SU-DHL-6 (cell line): ENCODE data around the gene DCLK3.

Experiments used
- H2AFZ ChIP-seq: fragments of 200-600 bp; sonication (generic); 2 replicates; pipeline ENCODE4 v1.6.1; 2014; ENCODE audit warnings: low read depth, mild to moderate bottlenecking, moderate library complexity, mixed read lengths, antibody characterized with exemption, low read length; ENCODE audit not compliant: severe bottlenecking
- H3F3A ChIP-seq: fragments of 200-600 bp; shearing (Covaris generic); 2 replicates; pipeline ENCODE4 v1.6.0; 2016; ENCODE audit warnings: antibody characterized with exemption, mild to moderate bottlenecking; ENCODE audit not compliant: insufficient read depth
- H3K27ac ChIP-seq: fragments of 200-600 bp; sonication (generic); 2 replicates; pipeline ENCODE4 v1.5.1; 2016; ENCODE audit warnings: low read depth, mild to moderate bottlenecking, low read length, moderate library complexity, mixed read lengths
- H3K27me3 ChIP-seq: fragments of 200-600 bp; sonication (generic), shearing (Covaris generic); 2 replicates; pipeline ENCODE4 v1.6.0; 2014; ENCODE audit warnings: mild to moderate bottlenecking, low read length
- H3K36me3 ChIP-seq: fragments of 200-600 bp; sonication (generic); 2 replicates; pipeline ENCODE4 v1.6.1; 2014; ENCODE audit warnings: mild to moderate bottlenecking, low read length, mixed read lengths
- H3K4me2 ChIP-seq: fragments of 300-600, 200-600 bp; shearing (Covaris generic), sonication (generic); 2 replicates; pipeline ENCODE4 v1.6.0; 2014; ENCODE audit warnings: low read length, low read depth, mild to moderate bottlenecking; ENCODE audit not compliant: poor library complexity, severe bottlenecking
- H3K4me3 ChIP-seq: fragments of 200-600 bp; sonication (generic); 2 replicates; pipeline ENCODE4 v1.5.1; 2014; ENCODE audit warnings: antibody characterized with exemption, low read length, mild to moderate bottlenecking, mixed read lengths; ENCODE audit not compliant: insufficient read depth, poor library complexity, severe bottlenecking
- H3K79me2 ChIP-seq: fragments of 200-600 bp; sonication (generic); 2 replicates; pipeline ENCODE4 v1.6.1; 2014; ENCODE audit warnings: mild to moderate bottlenecking, low read length, moderate library complexity; ENCODE audit not compliant: insufficient read depth
- H3K9ac ChIP-seq: fragments of 200-600 bp; sonication (generic); 2 replicates; pipeline ENCODE4 v1.7.0; 2014; ENCODE audit warnings: mild to moderate bottlenecking, low read length
- H3K9me2 ChIP-seq: fragments of 200-600 bp; sonication (generic); replicated peaks from 2 replicates; pipeline ENCODE4 v1.6.1; 2014; ENCODE audit warnings: low read length; ENCODE audit not compliant: insufficient read depth
- H3K9me3 ChIP-seq: fragments of 200-600 bp; sonication (generic); 2 replicates; pipeline ENCODE4 v1.6.1; 2014; ENCODE audit warnings: low read length, mixed read lengths; ENCODE audit not compliant: insufficient read depth
- H4K20me1 ChIP-seq: fragments of 200-600 bp; sonication (generic); 2 replicates; pipeline ENCODE4 v1.6.1; 2014; ENCODE audit warnings: low read depth, mild to moderate bottlenecking, antibody characterized with exemption, low read length, moderate library complexity, mixed read lengths
- EZH2phosphoT487 ChIP-seq: fragments of 200-600 bp; sonication (generic), shearing (Covaris generic); conservative IDR thresholded peaks from 2 replicates; pipeline ENCODE4 v1.6.1; 2018; ENCODE audit warnings: mild to moderate bottlenecking, antibody characterized with exemption, low read length, moderate library complexity, mixed read lengths
- TF ChIP-seq, protein P1 (sequence below): fragments of 200-600 bp; sonication (generic); IDR thresholded peaks from one replicate; pipeline ENCODE4 v1.5.1; 2017; ENCODE audit warnings: antibody characterized with exemption, mild to moderate bottlenecking, low read length, moderate library complexity; ENCODE audit not compliant: insufficient read depth, poor library complexity, severe bottlenecking

DCLK3 gene

DNA sequence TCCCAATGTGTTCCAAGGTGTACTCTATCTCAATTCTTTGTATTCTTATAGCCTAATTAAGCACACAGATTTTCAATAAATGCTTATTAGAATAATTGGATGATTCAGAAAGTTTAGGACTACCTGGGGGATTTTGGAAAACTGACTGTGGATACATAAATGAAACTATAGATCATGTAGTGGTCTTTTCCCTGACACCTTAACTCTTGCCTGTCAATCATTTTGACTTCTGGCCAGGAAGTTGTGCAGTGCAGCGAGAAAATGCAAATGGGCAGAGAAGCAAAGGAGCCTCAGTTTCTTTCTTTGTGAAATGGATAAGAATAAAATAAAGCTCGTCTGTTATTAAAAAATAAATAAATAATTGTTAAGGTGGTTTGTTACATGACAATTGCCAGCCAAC is 47.4 kb upstream of the DCLK3 start:
- H3F3A ChIP-seq, result no peaks in the 10 kb centered on the region
- no peaks in the 10 kb centered on the region for H3K79me2 ChIP-seq
- no peaks in the 10 kb centered on the region for H3K36me3 ChIP-seq
- no peaks in the 10 kb centered on the region for H3K9me2 ChIP-seq
- H3K27me3 ChIP-seq, result no peaks in the 10 kb centered on the region
- TF ChIP-seq, protein P1, sequence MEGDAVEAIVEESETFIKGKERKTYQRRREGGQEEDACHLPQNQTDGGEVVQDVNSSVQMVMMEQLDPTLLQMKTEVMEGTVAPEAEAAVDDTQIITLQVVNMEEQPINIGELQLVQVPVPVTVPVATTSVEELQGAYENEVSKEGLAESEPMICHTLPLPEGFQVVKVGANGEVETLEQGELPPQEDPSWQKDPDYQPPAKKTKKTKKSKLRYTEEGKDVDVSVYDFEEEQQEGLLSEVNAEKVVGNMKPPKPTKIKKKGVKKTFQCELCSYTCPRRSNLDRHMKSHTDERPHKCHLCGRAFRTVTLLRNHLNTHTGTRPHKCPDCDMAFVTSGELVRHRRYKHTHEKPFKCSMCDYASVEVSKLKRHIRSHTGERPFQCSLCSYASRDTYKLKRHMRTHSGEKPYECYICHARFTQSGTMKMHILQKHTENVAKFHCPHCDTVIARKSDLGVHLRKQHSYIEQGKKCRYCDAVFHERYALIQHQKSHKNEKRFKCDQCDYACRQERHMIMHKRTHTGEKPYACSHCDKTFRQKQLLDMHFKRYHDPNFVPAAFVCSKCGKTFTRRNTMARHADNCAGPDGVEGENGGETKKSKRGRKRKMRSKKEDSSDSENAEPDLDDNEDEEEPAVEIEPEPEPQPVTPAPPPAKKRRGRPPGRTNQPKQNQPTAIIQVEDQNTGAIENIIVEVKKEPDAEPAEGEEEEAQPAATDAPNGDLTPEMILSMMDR, result no peak
- no peak for TF ChIP-seq EZH2phosphoT487
- H3K27ac ChIP-seq, result no peak overlapping the region
- H3K4me3 ChIP-seq, result no peak overlapping the region
- H3K9me3 ChIP-seq, result no peaks in the 10 kb centered on the region
- H2AFZ ChIP-seq, result no peak overlapping the region
- H3K4me2 ChIP-seq, result no peak overlapping the region
- no peaks in the 10 kb centered on the region for H4K20me1 ChIP-seq
- H3K9ac ChIP-seq, result no peak overlapping the region

DNA sequence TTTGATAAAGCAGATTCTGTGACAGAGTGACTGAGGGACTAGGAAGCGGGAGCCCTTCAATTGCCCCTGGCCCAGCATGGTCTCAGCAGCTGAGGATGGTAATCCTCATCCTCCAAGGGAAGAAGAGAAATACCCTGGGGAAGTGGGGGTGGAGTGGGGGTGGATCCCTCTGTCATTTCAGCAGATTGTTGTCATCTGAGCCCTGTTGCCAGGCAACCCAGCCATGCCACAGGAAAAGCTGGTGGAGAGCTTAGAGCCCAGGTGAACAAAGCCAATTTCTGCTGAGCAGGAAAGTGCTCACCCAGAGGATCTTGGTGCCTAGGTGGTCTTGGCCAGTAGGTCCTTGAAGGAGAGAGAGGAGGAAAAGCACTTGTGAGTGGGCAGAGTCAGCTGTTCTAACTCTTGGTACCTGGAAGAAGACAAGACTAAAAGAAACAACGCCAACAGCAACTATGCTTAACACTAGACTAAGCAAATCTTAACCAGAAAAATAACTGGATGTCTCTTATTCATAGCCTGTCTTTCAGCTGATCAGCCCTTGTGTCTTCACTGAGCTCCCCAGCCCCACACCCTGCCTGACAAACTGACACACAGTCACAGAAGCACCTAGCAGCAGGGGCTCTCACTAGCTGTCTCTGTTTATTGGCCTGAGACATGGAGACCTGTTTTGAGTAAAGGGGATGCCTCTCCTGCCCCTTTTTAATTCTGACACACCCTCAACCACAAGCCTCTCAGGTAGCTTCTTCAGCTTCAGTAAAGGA is 40.1 kb upstream of the DCLK3 start:
- H3K9ac ChIP-seq, result no peak overlapping the region
- no peaks in the 10 kb centered on the region for H3K9me2 ChIP-seq
- no peak overlapping the region for H3K4me3 ChIP-seq
- H3K9me3 ChIP-seq, result no peaks in the 10 kb centered on the region
- TF ChIP-seq, protein P1, result no peak
- TF ChIP-seq EZH2phosphoT487, result no peak
- H3K27me3 ChIP-seq, result no peaks in the 10 kb centered on the region
- no peaks in the 10 kb centered on the region for H3K36me3 ChIP-seq
- no peak overlapping the region for H2AFZ ChIP-seq
- no peaks in the 10 kb centered on the region for H4K20me1 ChIP-seq
- no peaks in the 10 kb centered on the region for H3F3A ChIP-seq
- no peaks in the 10 kb centered on the region for H3K79me2 ChIP-seq
- no peak overlapping the region for H3K4me2 ChIP-seq
- H3K27ac ChIP-seq, result no peak overlapping the region

DNA sequence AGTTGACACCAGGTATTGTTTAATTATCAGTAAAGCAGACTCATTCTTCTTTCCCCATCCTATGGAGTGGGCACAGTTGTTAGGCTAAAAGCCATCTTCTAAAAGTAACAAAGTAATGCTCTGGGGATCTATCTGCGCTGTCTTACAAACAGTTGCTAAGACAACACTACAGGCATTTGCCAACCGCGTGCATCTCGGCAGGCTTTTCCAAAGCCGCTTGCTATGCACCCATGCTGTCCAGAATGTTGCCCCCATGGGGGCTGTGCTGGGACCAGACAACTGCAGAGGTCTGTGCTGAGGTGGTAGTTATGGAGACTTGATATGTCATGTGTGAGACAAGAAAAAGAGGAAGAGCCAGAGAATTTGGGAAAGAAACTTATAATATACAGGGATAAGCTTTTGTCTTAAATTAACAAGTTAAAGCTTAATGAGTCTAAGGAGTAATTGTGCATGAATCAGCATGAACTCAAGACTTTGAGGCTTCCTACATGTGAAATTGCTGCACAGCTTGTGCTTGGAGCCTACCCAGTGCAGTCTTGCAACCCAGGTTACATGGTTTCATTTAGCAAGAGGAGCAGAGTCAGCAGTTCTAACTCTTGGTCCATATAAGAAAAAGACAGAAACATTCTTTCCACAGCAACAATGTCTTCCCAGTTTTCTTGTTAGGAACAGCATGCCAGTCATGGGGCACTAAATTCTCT is 38.9 kb upstream of the DCLK3 start:
- Histone ChIP-seq H3K9me2 (no peaks in the 10 kb centered on the region), H3K4me2 (no peak overlapping the region), H3K9me3 (no peaks in the 10 kb centered on the region), H2AFZ (no peak overlapping the region), H4K20me1 (no peaks in the 10 kb centered on the region), H3K27ac (no peak overlapping the region), H3K9ac (no peak overlapping the region), H3K79me2 (no peaks in the 10 kb centered on the region), H3F3A (no peaks in the 10 kb centered on the region), H3K27me3 (no peaks in the 10 kb centered on the region), H3K36me3 (no peaks in the 10 kb centered on the region), H3K4me3 (no peak overlapping the region)
- TF ChIP-seq, protein P1, result no peak
- no peak for TF ChIP-seq EZH2phosphoT487
